ENCODE results near the gene LIN37.

DNA sequence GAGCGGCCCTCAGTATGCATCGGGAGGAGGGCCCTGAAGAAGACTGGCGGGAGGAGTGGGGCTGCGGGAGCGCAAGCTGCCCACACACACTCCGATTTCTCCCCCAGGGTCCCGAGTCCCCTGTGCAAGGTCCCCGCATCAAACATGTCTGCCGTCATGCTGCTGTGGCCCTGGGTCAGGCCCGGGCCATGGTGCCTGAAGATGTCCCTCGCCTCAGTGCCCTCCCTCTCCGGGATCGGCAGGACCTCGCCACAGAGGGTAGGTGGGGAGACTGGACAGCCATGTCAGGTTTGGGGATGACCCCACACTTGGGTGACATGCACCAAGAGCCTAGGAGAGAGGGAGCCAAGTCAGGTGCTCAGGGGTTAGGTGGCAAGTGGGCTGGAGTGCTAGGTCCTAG lies 25.9 kb upstream of the LIN37 start:
- TF ChIP-seq POLR2A (IDR thresholded peaks at IDR 0.05) (no peak), POLR2AphosphoS5 (IDR thresholded peaks at IDR 0.05) (no peak), CTCF (IDR thresholded peaks at IDR 0.05) (no peak)

Data from breast epithelium (tissue), 3 donors.